Middle frontal gyrus (tissue), 1 donor: Measurements from ENCODE around the gene TPO.

Source experiments
- DNase-seq: peaks from one replicate; pipeline ENCODE4 v3.0.0-alpha.2; 2015; ENCODE audit warnings: low spot score; ENCODE audit errors: extremely low spot score

TPO gene

DNA sequence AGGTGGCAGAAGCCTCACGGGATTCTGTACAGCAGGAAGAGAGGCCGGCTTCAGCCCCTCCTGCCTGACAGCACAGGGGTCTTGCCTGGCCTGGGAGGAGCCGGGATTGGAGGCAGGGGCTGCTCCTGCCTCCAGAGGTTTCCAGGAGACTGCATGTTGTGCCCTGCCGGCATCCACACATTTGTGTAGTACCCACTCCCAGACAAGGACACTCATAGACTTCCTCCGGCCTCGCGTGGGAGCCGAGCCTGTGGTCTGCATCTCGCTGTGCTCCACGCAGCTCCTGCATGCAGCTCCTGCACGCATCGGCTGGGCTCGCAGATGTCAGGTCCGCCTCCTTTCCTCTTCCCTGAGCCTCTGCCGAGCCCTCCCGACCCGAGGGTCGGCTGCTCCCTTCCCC, 34.7 kb downstream of the TPO start:
- DNase-seq: no peak

- DNase-seq: no peak
Measured at GRCh38 chr2:1450915-1451314, 37.7 kb downstream of the TPO start.

DNA sequence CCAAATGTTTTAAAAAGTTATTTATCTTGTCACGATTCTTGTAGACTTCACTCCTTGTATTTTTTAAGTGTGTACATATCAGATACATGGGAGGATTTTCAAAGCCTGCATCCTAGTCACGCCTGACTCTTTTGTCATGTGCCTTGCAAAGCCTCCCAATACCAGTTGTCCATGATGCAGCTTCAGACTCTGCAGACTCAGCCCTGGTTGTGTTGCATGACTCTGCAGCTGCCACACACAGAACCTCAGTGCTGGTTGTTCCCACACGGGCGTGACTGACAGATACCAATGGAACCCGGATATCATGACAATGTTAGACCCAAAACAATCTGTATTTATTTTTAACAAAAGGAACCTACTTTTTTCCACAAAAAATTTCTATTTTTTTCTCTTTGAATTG, 38.2 kb downstream of the TPO start:
- DNase-seq: no peak

DNA sequence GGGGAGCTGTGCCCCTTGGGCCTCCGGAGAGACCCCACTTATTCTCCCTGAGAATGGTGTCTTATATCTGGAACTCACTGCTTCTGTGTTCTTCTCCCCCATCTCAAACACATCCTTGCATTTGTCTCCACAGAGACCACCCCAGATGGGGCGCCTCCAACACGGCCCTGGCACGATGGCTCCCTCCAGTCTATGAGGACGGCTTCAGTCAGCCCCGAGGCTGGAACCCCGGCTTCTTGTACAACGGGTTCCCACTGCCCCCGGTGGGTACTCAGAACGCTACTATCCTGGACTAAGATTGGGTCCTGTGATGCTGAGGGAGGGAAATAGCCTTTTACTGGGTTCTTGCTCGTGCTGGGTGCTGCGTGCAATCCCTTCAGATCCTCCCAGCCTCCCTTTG, 40.3 kb downstream of the TPO start:
- no peak for DNase-seq

DNA sequence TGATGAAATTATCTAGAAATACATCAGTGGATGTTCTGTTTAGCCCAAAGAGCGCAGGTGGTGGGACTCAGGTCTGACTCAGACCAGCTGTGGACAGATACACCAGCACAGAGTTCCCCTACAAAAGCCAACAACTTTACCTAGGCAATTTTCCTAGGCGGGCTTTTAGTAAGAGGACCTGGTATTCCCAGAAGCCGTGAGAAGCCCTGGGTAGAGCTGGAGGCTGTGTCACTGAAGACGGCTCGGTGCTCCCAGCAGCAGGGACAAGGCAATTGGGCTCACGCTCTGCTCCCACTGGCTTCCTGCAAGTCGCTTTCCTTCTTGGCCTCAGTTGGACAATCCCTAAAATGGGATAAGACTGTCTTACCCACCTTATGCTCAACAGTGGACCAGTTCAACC, 41.1 kb downstream of the TPO start:
- no peak for DNase-seq

DNA sequence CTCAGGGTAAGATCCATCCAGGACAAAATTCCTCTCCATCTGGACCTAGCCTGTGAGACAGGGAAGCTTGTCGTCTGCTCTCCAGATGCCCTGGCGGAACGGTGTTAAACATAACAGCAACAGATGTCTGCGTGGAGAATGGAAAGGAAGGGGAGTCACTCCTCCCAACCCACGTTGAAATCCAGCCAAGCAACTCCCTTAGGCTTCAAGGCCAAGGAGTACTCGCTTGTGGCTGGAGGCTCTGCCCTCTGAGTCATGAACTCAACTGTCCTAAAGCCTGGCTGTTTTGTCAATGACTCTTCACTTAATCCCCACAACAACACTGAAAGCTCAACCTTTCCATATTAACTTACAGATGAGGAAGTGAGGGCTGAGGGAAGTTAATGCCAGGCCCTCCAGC, 42.2 kb downstream of the TPO start:
- no peak for DNase-seq

DNA sequence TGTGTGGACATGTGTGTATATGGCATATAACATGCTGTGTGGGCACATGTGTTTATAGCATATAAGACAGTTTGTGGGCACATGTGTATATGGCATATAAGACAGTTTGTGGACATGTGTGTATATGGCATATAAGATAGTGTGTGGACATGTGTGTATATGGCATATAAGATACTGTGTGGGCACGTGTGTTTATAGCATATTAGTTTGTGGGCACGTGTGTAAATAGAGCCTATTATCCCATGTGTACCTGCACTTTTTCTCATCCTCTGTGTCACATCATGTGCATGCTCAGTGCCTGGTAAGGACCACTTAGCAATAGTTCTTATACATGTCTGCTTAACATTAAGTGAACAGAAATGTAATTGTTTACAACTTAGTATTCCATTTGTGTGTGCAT, 45.2 kb downstream of the TPO start:
- no peak for DNase-seq

- no peak for DNase-seq
Measured at GRCh38 chr2:1459727-1460126, 46.5 kb downstream of the TPO start.

- DNase-seq: no peak
Measured at GRCh38 chr2:1460851-1461418, 47.7 kb downstream of the TPO start.

GRCh38 chr2:1461507-1462390, 48.5 kb downstream of the TPO start:
- no peak for DNase-seq

DNA sequence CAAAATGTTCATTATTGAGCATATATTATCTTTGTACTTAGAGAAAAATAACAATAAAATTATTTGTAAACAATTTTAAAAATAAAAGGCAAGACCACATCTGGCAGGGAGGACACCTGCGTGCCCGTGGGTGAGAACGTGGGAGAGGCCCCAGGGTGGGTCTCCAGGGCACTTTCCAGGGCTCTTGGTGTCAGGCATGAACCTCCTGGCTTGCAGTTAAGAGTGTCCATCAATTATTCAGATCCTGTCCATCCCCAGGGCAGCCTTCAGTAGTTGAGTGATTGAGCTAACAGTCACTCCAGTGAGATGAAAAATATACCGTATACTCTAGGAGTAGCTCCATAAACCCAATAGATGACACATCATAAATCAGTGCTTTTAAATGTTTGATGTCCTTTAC, 49.7 kb downstream of the TPO start:
- DNase-seq: no peak

DNA sequence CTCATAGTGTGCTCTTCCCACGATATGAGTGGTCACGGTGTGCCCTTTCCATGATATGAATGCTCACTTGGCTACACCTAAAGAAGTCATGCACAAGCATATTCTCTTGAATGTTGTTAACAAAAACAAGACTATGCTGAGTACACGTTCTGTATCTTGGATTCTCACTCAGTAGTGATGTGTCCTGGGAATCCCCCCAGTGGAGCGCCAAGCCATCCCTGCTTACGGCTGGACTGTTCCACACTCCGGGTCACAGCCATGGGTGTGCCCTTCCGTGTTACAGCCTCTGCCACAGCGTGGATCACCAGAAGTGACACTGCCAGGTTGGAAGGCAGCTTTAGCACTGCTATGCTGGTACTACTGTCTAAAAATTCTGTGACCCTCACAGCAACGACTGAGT, 59.1 kb downstream of the TPO start:
- DNase-seq: no peak

GRCh38 chr2:1476617-1477195, 63.4 kb downstream of the TPO start:
- no peak for DNase-seq

GRCh38 chr2:1477196-1478040, 64.2 kb downstream of the TPO start:
- no peak for DNase-seq

DNA sequence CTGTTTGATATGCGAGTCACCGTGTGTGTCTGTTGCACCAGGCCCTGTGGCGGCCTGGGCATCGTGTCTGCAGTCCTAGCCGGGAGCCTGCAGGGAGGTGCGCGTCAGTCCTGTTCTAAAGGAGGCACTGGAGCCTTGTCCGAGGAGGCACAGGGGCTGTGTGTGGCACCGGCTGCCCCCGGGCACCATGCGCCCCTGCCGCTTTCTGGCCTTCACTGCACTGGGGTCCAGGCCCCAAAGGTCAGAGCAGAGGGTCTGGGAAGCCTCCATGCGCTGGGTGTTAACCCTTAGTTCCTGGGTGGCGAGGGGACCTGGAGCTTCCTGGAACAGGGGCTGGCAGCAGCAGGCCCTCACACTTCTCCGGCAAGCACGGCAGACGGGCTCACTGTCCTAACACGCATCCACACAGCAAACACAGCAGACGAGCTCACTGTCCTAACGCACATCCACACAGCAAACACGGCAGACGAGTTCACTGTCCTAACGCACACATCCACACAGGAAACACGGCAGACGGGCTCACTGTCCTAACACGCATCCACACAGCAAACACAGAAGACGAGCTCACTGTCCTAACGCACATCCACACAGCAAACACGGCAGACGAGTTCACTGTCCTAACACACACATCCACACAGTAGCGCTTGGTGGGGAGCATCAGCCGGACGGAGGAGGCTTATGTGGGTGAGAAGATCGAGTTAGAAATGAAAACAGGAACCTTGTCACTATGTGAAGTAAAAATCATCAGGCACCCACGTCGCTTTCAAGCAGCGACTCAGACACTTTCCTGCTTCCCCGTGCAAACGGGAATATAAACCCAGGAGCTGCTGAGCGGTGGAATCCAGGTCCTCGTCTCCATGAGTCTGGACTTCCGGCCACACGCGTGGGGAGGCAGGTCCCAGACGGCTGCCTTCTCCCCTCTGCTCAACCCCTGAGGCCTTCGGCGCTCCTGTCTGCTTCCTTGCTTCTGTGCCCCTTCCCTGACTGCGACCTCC, 65.3 kb downstream of the TPO start:
- no peak for DNase-seq

DNA sequence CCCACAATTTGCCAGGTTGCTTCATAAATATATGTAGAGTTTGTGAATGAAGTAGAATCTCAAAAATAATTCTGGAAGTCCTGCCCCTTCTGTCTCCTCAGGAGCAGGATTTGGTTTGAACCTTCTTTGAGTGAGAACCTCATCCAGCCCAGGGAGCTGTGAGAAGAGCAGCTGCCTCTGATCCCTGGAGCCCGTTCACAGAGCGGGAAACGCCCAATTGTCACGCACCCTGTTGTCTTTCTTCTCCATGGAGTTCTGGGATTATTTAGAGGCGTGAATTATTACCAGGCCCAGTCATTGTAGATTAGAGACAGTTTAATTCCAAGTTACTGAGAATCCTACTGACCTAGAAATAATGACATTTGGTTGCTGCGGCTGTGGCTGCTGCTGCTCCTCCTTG, 66.1 kb downstream of the TPO start:
- DNase-seq: no peak

DNA sequence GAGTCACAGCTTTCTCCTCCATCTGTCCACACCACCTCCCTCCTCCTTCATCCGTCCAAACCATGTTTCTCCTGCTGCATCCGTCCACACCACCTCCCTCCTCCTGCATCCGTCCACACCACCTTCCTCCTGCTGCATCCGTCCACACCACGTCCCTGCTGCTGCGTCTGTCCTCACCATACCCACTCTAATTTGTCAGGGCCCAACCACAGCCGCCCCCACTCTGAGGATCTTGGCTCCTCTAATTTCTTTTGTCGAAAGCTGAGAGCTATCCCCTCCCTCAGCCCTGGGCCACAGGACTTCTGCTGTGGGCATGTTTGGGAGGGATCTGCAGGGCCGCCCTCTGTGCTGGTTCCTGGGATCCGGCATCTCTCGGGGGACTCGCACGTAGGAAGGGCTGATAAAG, 67.4 kb downstream of the TPO start:
- no peak for DNase-seq

GRCh38 chr2:1481406-1482252, 68.4 kb downstream of the TPO start:
- DNase-seq: no peak

DNA sequence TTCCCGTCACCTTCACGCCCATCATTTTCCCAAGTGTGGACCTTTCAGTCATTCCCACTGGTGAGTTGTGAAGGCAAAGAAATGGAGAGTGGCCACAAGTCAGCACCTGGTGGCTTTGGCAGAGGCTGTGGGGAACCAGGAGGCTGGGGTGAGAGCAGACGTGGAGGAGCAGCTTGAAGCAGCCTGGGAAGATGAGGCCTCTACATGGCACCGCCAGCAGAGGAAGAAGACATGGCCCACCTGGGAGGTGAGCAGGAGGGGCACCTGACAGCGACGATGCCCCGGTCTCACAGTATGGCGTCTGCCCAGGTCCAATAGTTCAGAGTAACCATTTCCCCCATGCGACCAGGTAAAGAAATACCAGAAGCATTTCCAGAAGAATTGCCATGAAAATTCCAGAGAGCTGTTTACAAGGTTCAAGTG, 69.0 kb downstream of the TPO start:
- no peak for DNase-seq

DNA sequence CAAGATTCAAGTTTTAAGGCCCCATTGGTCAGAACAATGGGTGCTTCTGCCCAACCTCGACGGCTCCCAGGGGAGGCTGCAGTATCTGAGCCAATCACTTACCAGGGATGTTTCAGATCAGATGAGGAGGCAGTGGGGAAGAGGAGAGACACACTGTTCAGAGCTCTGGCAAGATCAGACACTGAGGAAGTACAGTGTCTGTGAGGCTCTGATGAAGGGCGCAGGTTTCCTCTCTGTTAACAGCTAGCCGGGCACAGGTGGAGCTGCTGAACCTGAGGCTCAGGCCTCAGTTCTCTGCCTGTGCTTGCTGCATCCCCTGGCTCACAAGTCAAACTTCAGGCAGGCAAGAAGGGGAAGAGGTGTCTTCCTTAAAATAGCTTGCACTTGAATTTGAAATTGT, 69.7 kb downstream of the TPO start:
- no peak for DNase-seq
